Measurements from ENCODE around the gene DYNLT1.

DNA sequence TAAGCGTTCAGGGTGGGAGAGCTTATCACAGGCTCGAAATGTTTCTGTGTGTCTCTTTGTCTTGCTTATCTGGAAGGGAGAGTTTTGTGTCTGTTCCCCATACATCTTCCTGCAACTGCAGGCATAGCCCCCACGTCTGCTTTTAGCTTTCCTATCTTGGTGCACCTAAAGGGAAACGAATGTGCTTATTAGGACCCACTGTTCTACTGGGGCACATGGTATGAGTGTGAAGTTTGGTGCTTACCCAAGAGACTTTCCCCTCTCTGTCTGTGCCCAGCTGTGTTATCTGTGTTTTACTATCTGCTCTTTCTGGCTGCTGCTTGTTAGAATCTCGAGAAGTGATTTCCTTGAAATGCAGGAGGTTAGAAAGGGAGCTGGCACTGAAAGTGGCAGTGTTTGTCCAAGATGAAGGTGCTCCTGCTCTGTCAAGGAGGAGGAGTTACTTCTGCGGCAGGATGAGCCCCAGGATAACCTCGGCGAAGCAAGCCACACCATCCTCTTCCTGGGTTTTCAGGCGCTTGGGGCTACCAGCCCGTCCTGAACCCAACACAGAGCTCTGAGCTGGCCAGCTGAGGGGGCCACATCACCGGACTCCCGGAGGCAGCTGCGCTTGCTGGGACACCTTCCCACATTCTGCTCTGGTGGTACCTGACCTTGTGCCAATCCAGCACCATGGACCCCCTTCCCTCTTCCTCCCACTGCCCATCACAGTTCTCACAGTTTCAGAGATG lies 23.4 kb downstream of the DYNLT1 start:
- TF ChIP-seq POLR2A (IDR thresholded peaks at IDR 0.05) = no peak
- TF ChIP-seq CTCF (IDR thresholded peaks at IDR 0.05) = no peak

Measured in right lobe of liver (tissue), 4 donors.